Measurements from ENCODE around the gene COL23A1. TPM values are rescaled to one million over a fixed set of nuclear protein-coding genes. Genes with fewer than 3 reads are reported as not detected.

COL23A1 gene
- polyA plus RNA-seq, 3 donors = 0.11 to 0.21 TPM; not detected in 1

- peaks cover 26% of the 10 kb centered on the region for H3K79me2 ChIP-seq (ENCODE audit: insufficient read depth, low read length)
- H3K36me3 Mint-ChIP-seq = no peaks in the 10 kb centered on the region
- 95% methylated on average over 18 of the region's 19 CpGs for WGBS (ENCODE audit: insufficient coverage)
- no peak overlapping the region for H3K27ac Mint-ChIP-seq
- peaks cover 0 to 2% (median 0%) of the 10 kb centered on the region in 7 donors for H3K9me3 Mint-ChIP-seq
- no peaks in the 10 kb centered on the region for H3K36me3 ChIP-seq (replicated peaks in 1 of 2; ENCODE audit: control insufficient read depth in 1 of 2, insufficient read depth in 2 of 2, low read length in 2 of 2)
- DNase-seq = no peak
- H3K9ac ChIP-seq (ENCODE audit: insufficient read depth, low read length, poor library complexity, severe bottlenecking) = no peak overlapping the region
- no peaks in the 10 kb centered on the region for H3K9me3 ChIP-seq (replicated peaks in 1 of 2; ENCODE audit: control insufficient read depth in 1 of 2, insufficient read depth in 1 of 2, low read length in 2 of 2)
- H3K4me3 Mint-ChIP-seq = no peak overlapping the region
- H3K27me3 ChIP-seq (ENCODE audit: control insufficient read depth in 2 of 2, insufficient read depth in 2 of 2, low read length in 2 of 2) = no peaks in the 10 kb centered on the region
- H3K4me1 Mint-ChIP-seq = peaks cover 59% of the 10 kb centered on the region
- no peak overlapping the region for H2AFZ ChIP-seq (ENCODE audit: insufficient read depth, low read depth, low read length, poor library complexity, severe bottlenecking)
- H4K20me1 ChIP-seq (ENCODE audit: insufficient read depth, low read length) = no peaks in the 10 kb centered on the region
- no peak for TF ChIP-seq CTCF (IDR thresholded peaks at IDR 0.05)
- peaks cover 66 to 83% of the 10 kb centered on the region in 2 donors for H3K4me1 ChIP-seq (ENCODE audit: control insufficient read depth in 1 of 2, insufficient read depth in 2 of 2, low read length in 2 of 2)
- no peak overlapping the region for H3K4me3 ChIP-seq (replicated peaks in 1 of 3; ENCODE audit: low read depth in 2 of 3, low read length in 3 of 3)
- H3K27ac ChIP-seq (ENCODE audit: low read depth in 1 of 2, low read length in 2 of 2) = no peak overlapping the region
- H3K27me3 Mint-ChIP-seq (ENCODE audit: low read depth in 3 of 3) = peaks cover 0 to 4% (median 0%) of the 10 kb centered on the region in 3 donors
- intact Hi-C loops (cut with micrococcal nuclease) = no loop called here
- H3K4me2 ChIP-seq (replicated peaks; ENCODE audit: extremely low read depth, low read length, poor library complexity, severe bottlenecking) = no peak overlapping the region
Measured at GRCh38 chr5:178465228-178465860, 124.8 kb downstream of the COL23A1 start.

- DNase-seq = peak in 2 of 3 donors; percentile 36 to 39
- intact Hi-C loops (cut with micrococcal nuclease) = loop anchor here in 1 of 2 donors (5.0 kb wide), 1 partner anchor 83 kb away; no protein-coding TSS in a partner anchor
- Histone ChIP-seq H3K9me3 (replicated peaks in 1 of 2; ENCODE audit: control insufficient read depth in 1 of 2, insufficient read depth in 1 of 2, low read length in 2 of 2) (no peaks in the 10 kb centered on the region), H3K79me2 (ENCODE audit: insufficient read depth, low read length) (peaks cover 18% of the 10 kb centered on the region), H3K4me3 (replicated peaks in 1 of 3; ENCODE audit: low read depth in 2 of 3, low read length in 3 of 3) (no peak overlapping the region), H3K9ac (ENCODE audit: insufficient read depth, low read length, poor library complexity, severe bottlenecking) (no peak overlapping the region), H3K27ac (ENCODE audit: low read depth in 1 of 2, low read length in 2 of 2) (no peak overlapping the region), H3K4me2 (replicated peaks; ENCODE audit: extremely low read depth, low read length, poor library complexity, severe bottlenecking) (no peak overlapping the region), H4K20me1 (ENCODE audit: insufficient read depth, low read length) (no peaks in the 10 kb centered on the region), H3K27me3 (ENCODE audit: control insufficient read depth in 2 of 2, insufficient read depth in 2 of 2, low read length in 2 of 2) (no peaks in the 10 kb centered on the region), H3K36me3 (replicated peaks in 1 of 2; ENCODE audit: control insufficient read depth in 1 of 2, insufficient read depth in 2 of 2, low read length in 2 of 2) (no peaks in the 10 kb centered on the region), H3K4me1 (ENCODE audit: control insufficient read depth in 1 of 2, insufficient read depth in 2 of 2, low read length in 2 of 2) (peaks cover 65 to 76% of the 10 kb centered on the region in 2 donors), H2AFZ (ENCODE audit: insufficient read depth, low read depth, low read length, poor library complexity, severe bottlenecking) (no peak overlapping the region)
- H3K9me3 Mint-ChIP-seq = peaks cover 0 to 2% (median 0%) of the 10 kb centered on the region in 7 donors
- peaks cover 57% of the 10 kb centered on the region for H3K4me1 Mint-ChIP-seq
- H3K27me3 Mint-ChIP-seq (ENCODE audit: low read depth in 3 of 3) = peaks cover 0 to 4% (median 0%) of the 10 kb centered on the region in 3 donors
- H3K36me3 Mint-ChIP-seq = no peaks in the 10 kb centered on the region
- H3K27ac Mint-ChIP-seq = peak overlapping the region in 4 of 7 donors; percentile 11 to 31 (median 25)
- H3K4me3 Mint-ChIP-seq = no peak overlapping the region
- WGBS (ENCODE audit: insufficient coverage) = 100% methylated on average over 2 of the region's 14 CpGs
- TF ChIP-seq CTCF (IDR thresholded peaks at IDR 0.05) = no peak
Measured at GRCh38 chr5:178464431-178465048, 125.7 kb downstream of the COL23A1 start.
